ENCODE data around the gene CDK15.

CDK15 gene

DNA sequence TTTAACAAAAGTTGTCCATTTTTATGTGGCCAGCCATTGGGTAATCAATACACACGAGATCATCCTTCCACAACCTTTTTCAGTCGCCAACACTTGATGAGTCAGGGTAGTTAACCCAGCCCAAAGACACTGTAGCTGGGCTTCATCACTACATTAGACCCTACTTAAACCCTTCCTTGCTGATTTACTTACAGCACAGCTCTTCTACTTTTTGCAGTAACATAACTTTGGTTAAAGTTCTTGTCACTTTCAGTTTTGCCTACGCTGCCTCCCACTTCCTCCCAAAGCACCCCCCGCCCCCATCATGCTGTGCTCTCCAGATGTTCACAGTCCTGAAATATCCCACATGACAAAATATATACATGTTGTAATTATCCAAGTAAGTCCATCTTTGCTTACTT lies 103.6 kb downstream of the CDK15 start:
- no peak for DNase-seq (ENCODE audit: low spot score)

GRCh38 chr2:201911372-201911771 lies 105.0 kb downstream of the CDK15 start:
- no peak for DNase-seq (ENCODE audit: low spot score)

- no peak for DNase-seq (ENCODE audit: low spot score)
These were observed 106.9 kb downstream of the CDK15 start for GRCh38 chr2:201913201-201913600.

DNA sequence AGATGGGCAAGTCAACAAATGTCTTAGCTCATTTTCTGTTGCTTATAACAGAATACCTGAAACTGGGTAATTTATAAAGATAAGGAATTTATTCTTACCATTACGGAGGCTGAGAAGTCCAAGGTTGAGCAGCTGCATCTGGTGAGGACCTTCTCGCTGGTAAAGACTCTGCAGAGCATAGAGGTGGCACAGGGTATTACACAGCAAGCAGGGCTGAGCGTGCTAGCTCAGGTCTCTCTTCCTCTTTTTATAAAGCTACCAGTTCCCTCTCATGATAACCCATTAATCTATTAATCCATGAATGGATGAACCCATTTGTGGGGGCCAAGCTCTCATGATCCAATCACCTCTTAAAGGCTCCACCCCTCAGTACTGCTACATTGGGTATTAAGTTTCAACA lies 109.1 kb downstream of the CDK15 start:
- DNase-seq (ENCODE audit: low spot score): no peak

- DNase-seq (ENCODE audit: low spot score): no peak
These were observed 110.2 kb downstream of the CDK15 start for GRCh38 chr2:201916565-201916964.

DNA sequence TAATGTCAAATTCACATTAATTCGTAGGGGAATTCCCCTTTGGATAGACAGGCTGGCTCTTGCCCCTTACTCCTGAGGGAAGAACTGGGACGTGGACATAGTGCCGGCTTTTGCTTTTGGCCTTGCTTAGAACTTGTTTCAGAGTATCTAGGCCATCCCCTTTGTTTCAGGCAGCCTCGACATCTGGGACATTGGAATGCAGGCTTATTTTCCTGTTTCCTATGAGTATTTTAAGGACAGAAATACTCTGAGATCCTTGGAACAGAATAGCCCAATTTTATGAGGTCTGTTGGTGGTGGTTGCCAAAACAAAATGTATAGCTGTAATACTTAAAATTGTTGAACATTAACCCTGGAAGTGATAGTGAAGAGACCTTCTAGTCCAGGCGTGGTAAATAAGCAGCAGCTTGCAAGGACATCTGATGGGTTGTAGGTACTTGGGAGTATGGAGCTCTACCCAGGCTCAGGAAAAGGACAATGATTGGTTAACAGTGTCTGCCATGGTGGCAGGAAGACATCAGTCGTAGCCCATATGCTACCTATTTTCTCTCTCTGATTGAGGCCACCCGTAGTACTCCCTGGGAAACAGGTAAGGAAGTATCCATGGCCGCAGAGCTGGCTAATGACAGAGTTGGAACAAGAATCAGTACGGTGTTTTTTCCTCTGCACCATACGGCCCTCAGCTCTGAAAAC lies 112.4 kb downstream of the CDK15 start:
- DNase-seq (ENCODE audit: low spot score): no peak

DNA sequence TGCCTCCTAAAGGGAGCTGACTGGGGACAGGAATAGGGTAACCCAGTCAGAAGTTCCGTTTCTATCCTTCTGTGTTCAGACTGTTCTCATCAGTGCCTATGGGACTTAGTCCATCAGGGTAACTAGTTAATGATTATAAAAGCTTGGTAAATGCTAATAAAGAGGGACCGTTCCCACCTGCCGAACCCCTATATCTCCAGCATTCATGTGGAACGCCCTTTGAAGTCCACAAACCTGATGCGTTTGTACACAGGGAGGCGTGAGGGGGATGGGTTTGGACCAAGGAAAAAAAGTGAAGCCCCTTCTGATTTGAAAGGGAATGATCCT lies 112.9 kb downstream of the CDK15 start:
- no peak for DNase-seq (ENCODE audit: low spot score)

GRCh38 chr2:201923436-201924328 lies 117.3 kb downstream of the CDK15 start:
- DNase-seq (ENCODE audit: low spot score): no peak

GRCh38 chr2:201924453-201924852 lies 118.1 kb downstream of the CDK15 start:
- no peak for DNase-seq (ENCODE audit: low spot score)

DNA sequence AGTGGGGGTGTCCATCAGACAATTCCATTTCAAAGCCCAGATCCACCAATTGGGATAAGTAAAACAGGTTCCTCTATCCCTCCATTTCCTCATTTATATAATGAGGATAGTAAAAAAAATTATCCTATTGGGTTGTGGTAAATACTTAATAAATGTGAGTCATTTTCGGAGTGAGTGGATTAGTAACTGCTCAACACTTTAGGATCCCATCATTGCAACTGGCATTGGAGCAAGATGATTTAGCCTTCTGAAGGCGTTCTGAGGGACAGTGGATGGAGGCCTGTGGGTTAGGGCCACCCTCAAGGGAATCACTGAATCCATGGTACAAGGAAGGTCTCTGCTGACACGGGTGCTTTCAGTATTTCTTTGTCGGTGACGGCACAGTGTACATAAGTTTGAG lies 118.7 kb downstream of the CDK15 start:
- no peak for DNase-seq (ENCODE audit: low spot score)

- no peak for DNase-seq (ENCODE audit: low spot score)
These were observed 119.7 kb downstream of the CDK15 start for GRCh38 chr2:201926067-201926466.

GRCh38 chr2:201928363-201928762 lies 122.0 kb downstream of the CDK15 start:
- DNase-seq (ENCODE audit: low spot score): no peak

- DNase-seq (ENCODE audit: low spot score): no peak
These were observed 123.1 kb downstream of the CDK15 start for GRCh38 chr2:201929281-201930026.

GRCh38 chr2:201930043-201930442 lies 123.7 kb downstream of the CDK15 start:
- DNase-seq (ENCODE audit: low spot score): no peak

GRCh38 chr2:201930831-201931230 lies 124.5 kb downstream of the CDK15 start:
- no peak for DNase-seq (ENCODE audit: low spot score)

- DNase-seq (ENCODE audit: low spot score): peak; percentile 40
These were observed 125.1 kb downstream of the CDK15 start for GRCh38 chr2:201931475-201931874.

- no peak for DNase-seq (ENCODE audit: low spot score)
These were observed 125.6 kb downstream of the CDK15 start for GRCh38 chr2:201931951-201932350.

- DNase-seq (ENCODE audit: low spot score): no peak
These were observed 126.2 kb downstream of the CDK15 start for GRCh38 chr2:201932511-201932910.

DNA sequence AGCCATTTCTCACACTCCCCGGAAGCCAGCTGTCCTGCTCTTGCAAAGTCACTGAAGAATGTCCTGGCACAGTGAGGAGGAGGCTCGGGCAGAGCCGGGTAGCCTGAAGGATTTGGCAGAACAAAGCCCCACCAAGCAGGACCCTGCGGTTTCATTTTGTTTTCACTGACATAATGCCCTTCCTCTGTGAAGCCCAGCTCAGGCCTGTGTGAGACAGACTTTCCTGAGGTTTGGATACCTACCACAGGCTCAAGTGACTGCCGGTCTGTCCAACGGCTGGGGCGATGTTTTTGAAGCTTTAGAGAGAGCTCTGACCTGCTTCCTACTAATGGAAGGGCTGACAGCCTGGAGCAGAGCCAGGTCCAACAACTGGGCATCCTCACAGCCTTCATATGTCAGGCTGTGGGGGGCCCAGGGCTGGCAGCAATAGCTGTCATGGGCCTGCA lies 127.5 kb downstream of the CDK15 start:
- no peak for DNase-seq (ENCODE audit: low spot score)

- no peak for DNase-seq (ENCODE audit: low spot score)
These were observed 130.5 kb downstream of the CDK15 start for GRCh38 chr2:201936817-201937216.

DNA sequence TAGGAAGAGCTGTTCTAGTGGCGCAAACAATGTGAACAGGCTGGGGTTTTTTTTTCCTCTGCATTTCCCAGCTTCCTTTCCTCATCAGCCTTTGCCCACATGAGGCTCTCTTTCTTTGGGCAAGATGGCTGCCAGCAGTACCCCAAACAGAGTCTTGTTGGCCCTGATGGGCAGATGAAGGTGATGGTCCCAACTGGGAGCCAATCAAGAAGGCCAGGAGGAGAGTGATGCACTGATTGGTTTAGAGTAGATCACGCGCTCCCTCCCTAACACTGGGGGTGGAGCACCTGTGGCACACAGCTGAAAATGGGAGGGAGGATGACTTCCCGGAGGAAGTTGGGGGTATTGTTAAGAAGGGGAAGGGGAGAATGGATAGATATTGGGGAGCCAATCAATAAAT lies 131.0 kb downstream of the CDK15 start:
- DNase-seq (ENCODE audit: low spot score): no peak

- DNase-seq (ENCODE audit: low spot score): no peak
These were observed 131.9 kb downstream of the CDK15 start for GRCh38 chr2:201938156-201938775.
